Suppressor macrophage (primary cell): ENCODE measurements around the gene ADD1.

Experiments
- DNase-seq, 4 experiments: peaks; one replicate each; pipeline ENCODE4 v3.0.0-alpha.2; 2020 to 2022

Gene ADD1

GRCh38 chr4:2923141-2923551, 79.5 kb downstream of the ADD1 start:
- peak in 3 of 4 experiments; percentile 32 to 43 (median 40) for DNase-seq

- no peak for DNase-seq
These were observed 80.1 kb downstream of the ADD1 start for GRCh38 chr4:2923668-2924173.

- DNase-seq, result no peak
These were observed 80.6 kb downstream of the ADD1 start for GRCh38 chr4:2924286-2924685.

GRCh38 chr4:2924765-2925301, 81.2 kb downstream of the ADD1 start:
- DNase-seq, result no peak

GRCh38 chr4:2925496-2925895, 81.9 kb downstream of the ADD1 start:
- no peak for DNase-seq

GRCh38 chr4:2925931-2926860, 82.6 kb downstream of the ADD1 start:
- no peak for DNase-seq

GRCh38 chr4:2927016-2927695, 83.5 kb downstream of the ADD1 start:
- DNase-seq, result no peak

GRCh38 chr4:2927696-2928075, 84.0 kb downstream of the ADD1 start:
- no peak for DNase-seq

GRCh38 chr4:2928242-2929176, 84.9 kb downstream of the ADD1 start:
- no peak for DNase-seq

GRCh38 chr4:2929469-2929868, 85.8 kb downstream of the ADD1 start:
- no peak for DNase-seq

GRCh38 chr4:2930135-2930757, 86.6 kb downstream of the ADD1 start:
- no peak for DNase-seq

- no peak for DNase-seq
These were observed 87.3 kb downstream of the ADD1 start for GRCh38 chr4:2930758-2931511.

- peak; percentile 81 to 92 (median 90) for DNase-seq
These were observed 88.1 kb downstream of the ADD1 start for GRCh38 chr4:2931512-2932301.

- no peak for DNase-seq
These were observed 88.8 kb downstream of the ADD1 start for GRCh38 chr4:2932321-2932950.

- peak in 1 of 4 experiments; percentile 15 for DNase-seq
These were observed 89.4 kb downstream of the ADD1 start for GRCh38 chr4:2932951-2933565.

- DNase-seq, result peak in 1 of 4 experiments; percentile 23
These were observed 90.0 kb downstream of the ADD1 start for GRCh38 chr4:2933566-2934076.

GRCh38 chr4:2934077-2934812, 90.6 kb downstream of the ADD1 start:
- DNase-seq, result peak; percentile 60 to 80 (median 69)
